ENCODE data around the gene WDR90. TPM values are rescaled to one million over a fixed set of nuclear protein-coding genes. Genes with fewer than 3 reads are reported as not detected.

WDR90 gene
- total and polyA plus RNA-seq, 2 experiments from 2014 or later: 25.9 to 42.2 TPM

DNA sequence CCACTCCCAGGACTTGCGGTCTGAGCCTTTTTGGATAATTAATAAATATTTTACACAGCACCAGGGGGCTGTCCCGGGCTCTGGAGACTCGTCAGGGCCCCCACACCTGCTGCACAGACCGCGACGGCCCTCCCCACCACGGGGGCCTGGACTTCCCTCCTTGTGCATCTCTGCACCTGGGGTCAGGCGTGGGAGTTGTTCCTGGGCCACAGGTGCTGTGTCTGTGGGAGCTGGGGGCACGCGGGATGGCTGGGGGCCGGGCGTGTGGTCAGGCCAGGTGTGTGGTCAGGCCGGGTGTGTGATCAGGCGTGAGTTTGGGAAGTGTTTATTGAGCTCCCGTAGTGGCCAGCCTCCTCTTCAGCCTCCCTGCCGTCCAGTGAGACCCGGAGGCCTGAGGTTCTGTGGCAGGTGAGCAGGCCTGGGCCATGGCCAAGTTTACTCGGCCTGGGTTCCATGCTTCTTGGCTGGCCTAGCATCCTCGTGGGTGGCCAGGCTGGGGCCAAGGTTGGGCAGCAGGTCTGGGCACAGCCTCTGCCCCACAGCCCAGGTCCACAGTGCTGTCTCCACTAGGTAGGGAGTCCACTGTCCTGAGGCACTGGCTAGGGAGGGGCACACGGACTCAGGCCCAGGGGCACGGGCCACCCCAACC is 29.2 kb downstream of the WDR90 start:
- H3K4me3 Mint-ChIP-seq: no peak overlapping the region
- H3K9me2 ChIP-seq (ENCODE audit: insufficient read depth): no peaks in the 10 kb centered on the region
- H3K27ac Mint-ChIP-seq: no peak overlapping the region
- H4K20me1 ChIP-seq (replicated peaks; ENCODE audit: insufficient read depth): peaks cover 14% of the 10 kb centered on the region; the same call in 1 of the 2 replicates
- no peaks in the 10 kb centered on the region; the same call in 1 of the 3 replicates for H3K9me3 Mint-ChIP-seq
- H3K4me1 Mint-ChIP-seq: peaks cover 32% of the 10 kb centered on the region
- DNase-seq (ENCODE audit: low spot score) (no peak), ATAC-seq (no peak)
- peaks cover 9% of the 10 kb centered on the region; the same call in 1 of the 2 replicates for H3K79me2 ChIP-seq (replicated peaks; ENCODE audit: insufficient read depth)
- peaks cover 23% of the 10 kb centered on the region for H3K27me3 Mint-ChIP-seq (ENCODE audit: insufficient read depth, low read depth, poor library complexity)
- no peak overlapping the region; the same call in 1 of the 2 replicates for H3K4me2 ChIP-seq
- no peaks in the 10 kb centered on the region; the same call in 1 of the 2 replicates for H3K36me3 ChIP-seq (ENCODE audit: insufficient read depth)
- TF ChIP-seq STAT1 (IDR thresholded peaks at IDR 0.05; ENCODE audit: unreplicated experiment) (no peak), EZH2 (IDR thresholded peaks at IDR 0.05; ENCODE audit: low read depth, unreplicated experiment) (no peak), CTCF (conservative IDR thresholded peaks at IDR 0.05; ENCODE audit: low read depth in 2 of 2) (no peak), NANOG (IDR thresholded peaks at IDR 0.05; ENCODE audit: borderline replicate concordance) (no peak), ZNF114 (CRISPR knock-in tag; IDR thresholded peaks at IDR 0.05) (no peak), POLR2AphosphoS5 (IDR thresholded peaks at IDR 0.05; ENCODE audit: low read depth) (no peak), EZH2phosphoT487 (IDR thresholded peaks at IDR 0.05; ENCODE audit: unreplicated experiment) (no peak), ZNF331 (CRISPR knock-in tag; IDR thresholded peaks at IDR 0.05; ENCODE audit: low read depth) (no peak), JUNB (IDR thresholded peaks at IDR 0.05; ENCODE audit: unreplicated experiment) (no peak), CREB1 (CRISPR knock-in tag; IDR thresholded peaks at IDR 0.05; ENCODE audit: low read depth) (no peak), REST (IDR thresholded peaks at IDR 0.05; ENCODE audit: unreplicated experiment) (no peak)
- TF ChIP-seq, protein P1, sequence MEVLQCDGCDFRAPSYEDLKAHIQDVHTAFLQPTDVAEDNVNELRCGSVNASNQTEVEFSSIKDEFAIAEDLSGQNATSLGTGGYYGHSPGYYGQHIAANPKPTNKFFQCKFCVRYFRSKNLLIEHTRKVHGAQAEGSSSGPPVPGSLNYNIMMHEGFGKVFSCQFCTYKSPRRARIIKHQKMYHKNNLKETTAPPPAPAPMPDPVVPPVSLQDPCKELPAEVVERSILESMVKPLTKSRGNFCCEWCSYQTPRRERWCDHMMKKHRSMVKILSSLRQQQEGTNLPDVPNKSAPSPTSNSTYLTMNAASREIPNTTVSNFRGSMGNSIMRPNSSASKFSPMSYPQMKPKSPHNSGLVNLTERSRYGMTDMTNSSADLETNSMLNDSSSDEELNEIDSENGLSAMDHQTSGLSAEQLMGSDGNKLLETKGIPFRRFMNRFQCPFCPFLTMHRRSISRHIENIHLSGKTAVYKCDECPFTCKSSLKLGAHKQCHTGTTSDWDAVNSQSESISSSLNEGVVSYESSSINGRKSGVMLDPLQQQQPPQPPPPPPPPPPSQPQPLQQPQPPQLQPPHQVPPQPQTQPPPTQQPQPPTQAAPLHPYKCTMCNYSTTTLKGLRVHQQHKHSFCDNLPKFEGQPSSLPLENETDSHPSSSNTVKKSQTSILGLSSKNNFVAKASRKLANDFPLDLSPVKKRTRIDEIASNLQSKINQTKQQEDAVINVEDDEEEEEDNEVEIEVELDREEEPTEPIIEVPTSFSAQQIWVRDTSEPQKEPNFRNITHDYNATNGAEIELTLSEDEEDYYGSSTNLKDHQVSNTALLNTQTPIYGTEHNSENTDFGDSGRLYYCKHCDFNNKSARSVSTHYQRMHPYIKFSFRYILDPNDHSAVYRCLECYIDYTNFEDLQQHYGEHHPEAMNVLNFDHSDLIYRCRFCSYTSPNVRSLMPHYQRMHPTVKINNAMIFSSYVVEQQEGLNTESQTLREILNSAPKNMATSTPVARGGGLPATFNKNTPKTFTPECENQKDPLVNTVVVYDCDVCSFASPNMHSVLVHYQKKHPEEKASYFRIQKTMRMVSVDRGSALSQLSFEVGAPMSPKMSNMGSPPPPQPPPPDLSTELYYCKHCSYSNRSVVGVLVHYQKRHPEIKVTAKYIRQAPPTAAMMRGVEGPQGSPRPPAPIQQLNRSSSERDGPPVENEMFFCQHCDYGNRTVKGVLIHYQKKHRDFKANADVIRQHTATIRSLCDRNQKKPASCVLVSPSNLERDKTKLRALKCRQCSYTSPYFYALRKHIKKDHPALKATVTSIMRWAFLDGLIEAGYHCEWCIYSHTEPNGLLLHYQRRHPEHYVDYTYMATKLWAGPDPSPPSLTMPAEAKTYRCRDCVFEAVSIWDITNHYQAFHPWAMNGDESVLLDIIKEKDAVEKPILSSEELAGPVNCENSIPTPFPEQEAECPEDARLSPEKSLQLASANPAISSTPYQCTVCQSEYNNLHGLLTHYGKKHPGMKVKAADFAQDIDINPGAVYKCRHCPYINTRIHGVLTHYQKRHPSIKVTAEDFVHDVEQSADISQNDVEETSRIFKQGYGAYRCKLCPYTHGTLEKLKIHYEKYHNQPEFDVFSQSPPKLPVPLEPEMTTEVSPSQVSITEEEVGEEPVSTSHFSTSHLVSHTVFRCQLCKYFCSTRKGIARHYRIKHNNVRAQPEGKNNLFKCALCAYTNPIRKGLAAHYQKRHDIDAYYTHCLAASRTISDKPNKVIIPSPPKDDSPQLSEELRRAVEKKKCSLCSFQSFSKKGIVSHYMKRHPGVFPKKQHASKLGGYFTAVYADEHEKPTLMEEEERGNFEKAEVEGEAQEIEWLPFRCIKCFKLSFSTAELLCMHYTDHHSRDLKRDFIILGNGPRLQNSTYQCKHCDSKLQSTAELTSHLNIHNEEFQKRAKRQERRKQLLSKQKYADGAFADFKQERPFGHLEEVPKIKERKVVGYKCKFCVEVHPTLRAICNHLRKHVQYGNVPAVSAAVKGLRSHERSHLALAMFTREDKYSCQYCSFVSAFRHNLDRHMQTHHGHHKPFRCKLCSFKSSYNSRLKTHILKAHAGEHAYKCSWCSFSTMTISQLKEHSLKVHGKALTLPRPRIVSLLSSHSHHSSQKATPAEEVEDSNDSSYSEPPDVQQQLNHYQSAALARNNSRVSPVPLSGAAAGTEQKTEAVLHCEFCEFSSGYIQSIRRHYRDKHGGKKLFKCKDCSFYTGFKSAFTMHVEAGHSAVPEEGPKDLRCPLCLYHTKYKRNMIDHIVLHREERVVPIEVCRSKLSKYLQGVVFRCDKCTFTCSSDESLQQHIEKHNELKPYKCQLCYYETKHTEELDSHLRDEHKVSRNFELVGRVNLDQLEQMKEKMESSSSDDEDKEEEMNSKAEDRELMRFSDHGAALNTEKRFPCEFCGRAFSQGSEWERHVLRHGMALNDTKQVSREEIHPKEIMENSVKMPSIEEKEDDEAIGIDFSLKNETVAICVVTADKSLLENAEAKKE (CRISPR knock-in tag; IDR thresholded peaks at IDR 0.05): no peak
- TF ChIP-seq, protein P2, sequence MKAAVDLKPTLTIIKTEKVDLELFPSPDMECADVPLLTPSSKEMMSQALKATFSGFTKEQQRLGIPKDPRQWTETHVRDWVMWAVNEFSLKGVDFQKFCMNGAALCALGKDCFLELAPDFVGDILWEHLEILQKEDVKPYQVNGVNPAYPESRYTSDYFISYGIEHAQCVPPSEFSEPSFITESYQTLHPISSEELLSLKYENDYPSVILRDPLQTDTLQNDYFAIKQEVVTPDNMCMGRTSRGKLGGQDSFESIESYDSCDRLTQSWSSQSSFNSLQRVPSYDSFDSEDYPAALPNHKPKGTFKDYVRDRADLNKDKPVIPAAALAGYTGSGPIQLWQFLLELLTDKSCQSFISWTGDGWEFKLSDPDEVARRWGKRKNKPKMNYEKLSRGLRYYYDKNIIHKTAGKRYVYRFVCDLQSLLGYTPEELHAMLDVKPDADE (IDR thresholded peaks at IDR 0.05): no peak
- no peak overlapping the region for H3K27ac ChIP-seq (ENCODE audit: low read depth)
- H3K36me3 Mint-ChIP-seq (ENCODE audit: low read depth): peaks cover 24% of the 10 kb centered on the region
- peaks cover 15% of the 10 kb centered on the region; the same call in 1 of the 2 replicates for H3K4me1 ChIP-seq (ENCODE audit: insufficient read depth)
- H2AFZ ChIP-seq: no peak overlapping the region
- H3F3A ChIP-seq (replicated peaks; ENCODE audit: low read depth): peaks cover 39% of the 10 kb centered on the region
- no peak overlapping the region; the same call in 1 of the 2 replicates for H3K4me3 ChIP-seq
- no peaks in the 10 kb centered on the region for H3K27me3 ChIP-seq (ENCODE audit: insufficient read depth)
